ENCODE results near the gene TNRC6C. TPM values are rescaled to one million over a fixed set of nuclear protein-coding genes. Genes with fewer than 3 reads are reported as not detected.

Gene TNRC6C
- total RNA-seq, 1 donor from 2014 or later: 22.4 TPM

DNA sequence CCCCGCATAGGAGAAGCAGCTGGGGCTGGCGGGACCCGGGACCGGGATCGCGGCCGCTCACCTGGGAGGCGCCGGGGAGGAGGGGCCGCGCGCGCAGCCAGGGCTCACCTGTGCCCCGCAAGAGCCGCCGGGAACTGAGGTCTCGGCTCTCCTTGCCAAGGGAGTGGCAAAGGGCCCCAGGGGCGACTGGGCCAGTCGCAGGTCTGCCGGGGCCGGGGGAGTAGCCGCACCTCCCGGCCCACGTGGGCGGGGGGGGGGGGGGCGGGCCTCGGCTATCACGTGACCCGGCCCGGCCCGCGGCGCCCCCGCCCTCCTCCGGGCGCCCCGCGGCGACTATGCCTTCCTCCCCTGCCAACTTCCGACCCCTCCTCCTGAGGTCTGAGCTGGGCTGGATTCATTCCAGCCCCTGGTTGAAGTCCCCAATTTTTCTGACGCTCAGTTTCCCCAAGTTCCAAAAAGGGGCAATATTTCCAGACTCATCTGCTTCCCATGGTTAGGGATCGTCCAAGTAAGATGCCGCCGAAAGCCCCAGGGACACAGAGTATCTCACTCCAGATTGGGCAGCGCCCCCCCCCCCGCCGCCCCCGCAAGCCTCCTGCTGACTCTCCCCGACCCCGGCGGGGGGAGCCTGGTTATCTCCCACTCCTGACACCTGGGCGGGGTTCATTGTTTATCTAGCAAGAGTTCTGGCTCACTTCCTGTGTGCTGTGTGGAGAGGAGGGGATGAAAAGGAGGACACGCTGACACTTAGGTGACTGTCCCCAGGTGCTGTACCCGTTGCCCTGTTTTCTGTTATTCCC is 170.2 kb downstream of the TNRC6C start, which contains the start of gene TMC6:
Gene TMC6 (minus strand): TSS at position 205 of the 800 bp plus-strand sequence. CDS start 1,923 bp downstream, outside the sequence.
- intact Hi-C loops (cut with DNase I): loop anchor here (10.0 kb wide), 1 partner anchor 46 kb away; no protein-coding TSS in a partner anchor
- peak; percentile 85 for DNase-seq
- H3K4me1 ChIP-seq: peaks cover 88% of the 10 kb centered on the region

DNA sequence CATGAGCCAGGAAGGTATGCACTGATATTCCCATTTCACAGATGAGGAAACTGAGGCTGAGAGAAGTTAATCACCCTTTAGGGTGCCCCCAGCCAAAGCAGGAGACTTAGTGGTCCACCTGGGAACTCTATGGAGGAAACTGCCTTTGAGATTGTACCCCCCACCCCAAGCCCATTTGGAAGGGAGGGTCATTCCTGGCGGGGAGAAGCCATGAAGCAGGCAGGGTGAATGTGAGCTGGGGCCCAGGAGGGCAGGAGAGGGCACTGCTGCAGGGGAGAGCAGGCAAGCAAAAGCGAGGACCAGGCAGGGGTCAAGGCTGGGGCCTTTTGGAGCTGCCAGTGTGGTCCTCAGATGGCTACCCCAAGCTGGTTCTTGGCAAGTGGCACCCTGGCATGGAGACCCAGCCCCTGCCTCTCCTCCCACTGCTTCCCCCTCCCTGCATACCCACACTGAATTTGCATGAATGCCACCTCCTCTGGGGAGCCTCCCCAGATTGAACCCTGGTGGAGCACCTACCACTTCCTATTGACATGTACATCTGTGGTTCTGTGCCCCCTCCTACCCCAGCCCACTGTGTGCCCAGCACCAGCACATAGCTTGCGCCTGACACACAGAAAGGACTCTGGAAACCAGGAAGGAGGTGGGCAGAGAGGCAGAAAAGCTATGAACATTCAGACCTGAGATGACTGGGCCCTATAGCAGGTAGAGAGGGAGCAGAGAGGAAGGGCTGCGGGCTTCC is 171.0 kb downstream of the TNRC6C start:
- DNase-seq (no peak), ATAC-seq (no peak)
- Histone ChIP-seq H3K9me3 (no peaks in the 10 kb centered on the region), H3K4me1 (peaks cover 94% of the 10 kb centered on the region), H3K4me3 (peak overlapping the region; percentile 94), H3K27me3 (ENCODE audit: low read depth) (no peaks in the 10 kb centered on the region), H3K36me3 (peaks cover 25% of the 10 kb centered on the region), H3K27ac (peak overlapping the region; percentile 91)
- intact Hi-C loops (cut with DNase I): loop anchor here (10.0 kb wide), 1 partner anchor 45 kb away; no protein-coding TSS in a partner anchor
- TF ChIP-seq, protein P1, sequence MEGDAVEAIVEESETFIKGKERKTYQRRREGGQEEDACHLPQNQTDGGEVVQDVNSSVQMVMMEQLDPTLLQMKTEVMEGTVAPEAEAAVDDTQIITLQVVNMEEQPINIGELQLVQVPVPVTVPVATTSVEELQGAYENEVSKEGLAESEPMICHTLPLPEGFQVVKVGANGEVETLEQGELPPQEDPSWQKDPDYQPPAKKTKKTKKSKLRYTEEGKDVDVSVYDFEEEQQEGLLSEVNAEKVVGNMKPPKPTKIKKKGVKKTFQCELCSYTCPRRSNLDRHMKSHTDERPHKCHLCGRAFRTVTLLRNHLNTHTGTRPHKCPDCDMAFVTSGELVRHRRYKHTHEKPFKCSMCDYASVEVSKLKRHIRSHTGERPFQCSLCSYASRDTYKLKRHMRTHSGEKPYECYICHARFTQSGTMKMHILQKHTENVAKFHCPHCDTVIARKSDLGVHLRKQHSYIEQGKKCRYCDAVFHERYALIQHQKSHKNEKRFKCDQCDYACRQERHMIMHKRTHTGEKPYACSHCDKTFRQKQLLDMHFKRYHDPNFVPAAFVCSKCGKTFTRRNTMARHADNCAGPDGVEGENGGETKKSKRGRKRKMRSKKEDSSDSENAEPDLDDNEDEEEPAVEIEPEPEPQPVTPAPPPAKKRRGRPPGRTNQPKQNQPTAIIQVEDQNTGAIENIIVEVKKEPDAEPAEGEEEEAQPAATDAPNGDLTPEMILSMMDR (IDR thresholded peaks at IDR 0.05): no peak

More for the DNA sequence above, 170.2 kb downstream of the TNRC6C start, which contains the start of gene TMC6:
- Histone ChIP-seq H3K9me3 (no peaks in the 10 kb centered on the region), H3K36me3 (peaks cover 30% of the 10 kb centered on the region), H3K27me3 (ENCODE audit: low read depth) (no peaks in the 10 kb centered on the region), H3K4me3 (peak within 1 kb of the TSS; percentile 94), H3K27ac (peak within 1 kb of the TSS; percentile 91)
- ATAC-seq: peak; percentile 79 to 81
- TF ChIP-seq, protein P1 (IDR thresholded peaks at IDR 0.05): no peak

DNA sequence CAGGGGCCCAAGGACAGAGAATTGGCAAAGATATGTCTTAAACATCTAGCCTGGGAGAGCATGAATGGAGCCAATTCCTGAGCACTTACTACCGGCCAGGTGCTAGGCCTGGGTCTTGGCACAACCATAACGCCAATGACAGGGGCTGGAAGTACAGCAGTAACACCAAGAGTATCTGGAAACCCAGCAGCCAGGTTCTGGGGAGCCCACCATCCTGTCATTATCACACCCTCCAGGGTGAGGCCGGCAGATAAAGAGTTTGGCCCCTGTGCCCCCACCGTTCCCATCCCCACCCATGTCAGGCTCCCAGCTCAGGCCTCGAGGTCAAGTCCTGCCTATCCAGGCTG is 171.6 kb downstream of the TNRC6C start:
- no peaks in the 10 kb centered on the region for H3K9me3 ChIP-seq
- ATAC-seq (no peak), DNase-seq (no peak)
- H3K27me3 ChIP-seq (ENCODE audit: low read depth): no peaks in the 10 kb centered on the region
- peaks cover 25% of the 10 kb centered on the region for H3K36me3 ChIP-seq
- peak overlapping the region; percentile 94 for H3K4me3 ChIP-seq
- peak overlapping the region; percentile 91 for H3K27ac ChIP-seq
- TF ChIP-seq, protein P1 (IDR thresholded peaks at IDR 0.05): no peak
- intact Hi-C loops (cut with DNase I): no loop called here
- H3K4me1 ChIP-seq: peaks cover 88% of the 10 kb centered on the region

DNA sequence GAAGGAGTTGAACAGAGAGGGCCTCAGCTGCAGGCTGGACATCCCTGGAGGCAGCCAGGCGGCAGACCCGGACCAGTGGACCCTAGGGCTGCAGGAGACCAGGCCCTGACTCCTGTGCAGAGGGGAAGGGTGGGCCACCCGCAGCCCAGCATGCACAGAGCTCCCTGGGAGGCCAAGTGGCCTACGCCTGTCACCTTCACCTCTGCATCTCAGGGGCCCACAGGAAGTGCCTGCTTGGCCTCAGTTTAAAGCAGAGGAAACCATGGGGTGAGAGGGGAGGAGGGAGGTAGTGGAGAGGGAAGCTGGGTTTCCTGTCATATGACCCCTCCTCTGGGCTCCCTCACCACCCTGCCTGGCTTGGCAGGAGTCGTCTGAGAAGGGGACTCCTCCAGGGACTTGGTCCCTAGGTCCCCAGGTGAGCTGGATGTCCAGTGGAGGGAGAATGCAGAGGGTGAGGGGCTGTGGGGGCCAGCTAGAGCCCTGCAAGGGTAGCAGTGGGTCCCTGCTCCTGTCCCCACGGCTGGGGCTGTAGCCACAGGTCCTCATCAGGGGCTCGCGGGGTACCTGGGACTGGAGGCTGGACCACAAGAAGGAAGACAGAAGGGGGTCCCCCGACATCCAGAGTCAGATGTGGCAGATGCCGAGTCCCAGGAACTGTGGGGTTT is 172.1 kb downstream of the TNRC6C start, which contains the start of gene TMC8:
Gene TMC8 (plus strand): TSS at position 335 of the 665 bp plus-strand sequence. CDS start 818 bp downstream, outside the sequence.
- Histone ChIP-seq H3K27ac (peak within 1 kb of the TSS; percentile 91), H3K4me1 (peaks cover 83% of the 10 kb centered on the region), H3K9me3 (no peaks in the 10 kb centered on the region), H3K27me3 (ENCODE audit: low read depth) (no peaks in the 10 kb centered on the region), H3K4me3 (peak within 1 kb of the TSS; percentile 94), H3K36me3 (peaks cover 25% of the 10 kb centered on the region)
- DNase-seq (no peak), ATAC-seq (peak; percentile 4 to 14)
- TF ChIP-seq, protein P1 (IDR thresholded peaks at IDR 0.05): no peak
- intact Hi-C loops (cut with DNase I): no loop called here
